Esophagus (tissue), 2 donors: ENCODE data around the gene METTL24. TPM values are rescaled to one million over a fixed set of nuclear protein-coding genes. Genes with fewer than 3 reads are reported as not detected.

Experiments used
- H3K27ac ChIP-seq, 2 donors: one replicate each; pipeline ENCODE4 v1.5.1; 2013; ENCODE audit warnings: low read depth in 2 of 2, mild to moderate bottlenecking in 2 of 2, inconsistent platforms in 1 of 2, low read length in 1 of 2, moderate library complexity in 1 of 2
- H3K27me3 ChIP-seq, 2 donors: one replicate each; pipeline ENCODE4 v1.6.1; 2013; ENCODE audit warnings: low read length in 2 of 2, control low read depth in 1 of 2, mild to moderate bottlenecking in 1 of 2; ENCODE audit not compliant: insufficient read depth in 2 of 2, control insufficient read depth in 1 of 2
- H3K36me3 ChIP-seq, 2 donors: one replicate each; pipeline ENCODE4 v1.6.1; 2013; ENCODE audit warnings: low read length in 1 of 2; ENCODE audit not compliant: control insufficient read depth in 2 of 2, insufficient read depth in 2 of 2
- H3K4me1 ChIP-seq, 2 donors: one replicate each; pipeline ENCODE4 v1.6.1; 2013; ENCODE audit warnings: low read length in 1 of 2; ENCODE audit not compliant: control insufficient read depth in 2 of 2, insufficient read depth in 2 of 2
- H3K4me3 ChIP-seq, 2 donors: one replicate each; pipeline ENCODE4 v1.5.1; 2013; ENCODE audit warnings: low read length in 2 of 2, mild to moderate bottlenecking in 2 of 2, low read depth in 1 of 2, moderate library complexity in 1 of 2
- H3K9me3 ChIP-seq, 2 donors: one replicate each; pipeline ENCODE4 v1.6.1; 2013; ENCODE audit warnings: mild to moderate bottlenecking in 2 of 2, low read depth in 1 of 2, low read length in 1 of 2, moderate library complexity in 1 of 2; ENCODE audit not compliant: control insufficient read depth in 2 of 2, insufficient read depth in 1 of 2
- WGBS, 2 donors: extraction: QIAGEN DNeasy Blood & Tissue Kit; methylation state at CpG; one replicate each; pipeline ENCODE4 v1.1.7; 2013; 5-methylcytosine and 5-hydroxymethylcytosine counted together
- polyA plus RNA-seq, 2 donors: library from polyadenylated mRNA; stranded (reverse); fragments of 200-250 nt; gene quantifications; one replicate each; pipeline ENCODE4 v1.2.3, GENCODE V29; 2013
- donor health status: healthy with polysubstance abuse.
- donor health status: Bipolar disorder and iron deficiency.

METTL24 gene
- polyA plus RNA-seq, 2 donors = 0.14 to 0.34 TPM

DNA sequence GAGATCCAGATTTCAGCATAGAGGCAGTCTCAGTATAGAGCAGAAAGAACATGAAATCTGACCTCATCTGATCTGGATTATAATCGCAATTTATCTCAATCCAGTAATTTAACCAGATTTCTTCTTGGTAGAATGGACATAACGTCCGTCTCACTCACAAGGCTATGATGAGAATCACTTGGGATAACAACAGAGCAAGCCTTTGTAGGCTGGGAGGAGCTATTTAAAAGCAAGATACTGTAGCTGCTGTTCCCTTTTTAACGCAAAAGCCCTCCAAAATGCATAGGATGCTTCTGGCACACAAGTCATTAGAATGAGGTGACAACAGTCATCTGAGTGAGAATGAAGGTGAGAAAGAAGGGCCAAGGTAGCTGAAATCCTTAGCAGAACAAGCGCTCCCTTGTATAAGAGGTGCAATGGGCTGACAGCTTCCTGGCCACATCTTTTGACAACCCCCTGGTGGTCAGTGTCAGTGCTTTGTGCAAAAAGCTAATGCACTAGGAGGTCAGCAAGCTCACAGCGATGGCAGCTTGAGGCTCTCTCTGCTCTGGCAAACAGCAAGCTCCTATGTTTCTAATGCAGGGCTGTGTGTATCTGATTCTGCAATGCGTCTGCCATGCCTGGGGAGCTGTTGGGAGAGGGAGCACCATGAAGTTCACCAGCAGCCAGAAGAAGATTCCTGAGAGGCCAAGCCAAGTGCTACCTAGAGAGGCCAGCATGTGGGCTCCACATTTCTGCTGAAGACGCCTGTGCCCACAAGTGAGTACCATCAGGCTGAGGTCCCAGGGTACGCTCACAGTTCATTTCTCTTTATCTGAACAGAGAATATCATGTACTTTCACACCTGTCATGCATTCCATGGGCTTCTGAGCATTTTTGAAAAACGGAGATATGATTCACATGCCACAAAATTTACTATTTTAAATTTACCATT is 16.2 kb downstream of the METTL24 start:
- H3K36me3 ChIP-seq = no peaks in the 10 kb centered on the region
- peaks cover 0 to 2% of the 10 kb centered on the region in 2 donors for H3K4me1 ChIP-seq
- H3K4me3 ChIP-seq = no peak overlapping the region
- H3K9me3 ChIP-seq = no peaks in the 10 kb centered on the region
- H3K27me3 ChIP-seq = no peaks in the 10 kb centered on the region
- no peak overlapping the region for H3K27ac ChIP-seq
- 84 to 88% methylated on average over 10 of the region's 10 CpGs for WGBS, 2 donors

DNA sequence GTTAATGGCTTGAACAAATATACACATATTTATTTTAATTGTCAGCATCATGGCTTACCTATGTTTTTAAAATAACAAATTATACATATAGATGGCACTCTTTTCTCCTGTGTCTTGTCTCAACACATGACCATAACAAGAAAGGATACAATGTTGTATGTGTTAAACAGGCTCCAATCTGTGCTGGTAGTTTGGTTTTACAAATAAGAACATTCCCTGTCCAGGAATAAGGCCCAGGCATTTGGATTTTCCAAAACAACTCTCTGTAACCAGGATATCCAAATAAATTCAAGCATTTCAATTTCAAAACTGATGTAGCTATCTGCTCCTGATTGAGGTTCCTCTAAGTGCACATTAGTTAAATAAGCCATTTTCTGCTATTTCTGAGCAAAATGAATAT is 17.1 kb downstream of the METTL24 start:
- Histone ChIP-seq H3K36me3 (no peaks in the 10 kb centered on the region), H3K4me1 (peaks cover 0 to 2% of the 10 kb centered on the region in 2 donors), H3K9me3 (no peaks in the 10 kb centered on the region), H3K27ac (no peak overlapping the region), H3K4me3 (no peak overlapping the region), H3K27me3 (no peaks in the 10 kb centered on the region)

DNA sequence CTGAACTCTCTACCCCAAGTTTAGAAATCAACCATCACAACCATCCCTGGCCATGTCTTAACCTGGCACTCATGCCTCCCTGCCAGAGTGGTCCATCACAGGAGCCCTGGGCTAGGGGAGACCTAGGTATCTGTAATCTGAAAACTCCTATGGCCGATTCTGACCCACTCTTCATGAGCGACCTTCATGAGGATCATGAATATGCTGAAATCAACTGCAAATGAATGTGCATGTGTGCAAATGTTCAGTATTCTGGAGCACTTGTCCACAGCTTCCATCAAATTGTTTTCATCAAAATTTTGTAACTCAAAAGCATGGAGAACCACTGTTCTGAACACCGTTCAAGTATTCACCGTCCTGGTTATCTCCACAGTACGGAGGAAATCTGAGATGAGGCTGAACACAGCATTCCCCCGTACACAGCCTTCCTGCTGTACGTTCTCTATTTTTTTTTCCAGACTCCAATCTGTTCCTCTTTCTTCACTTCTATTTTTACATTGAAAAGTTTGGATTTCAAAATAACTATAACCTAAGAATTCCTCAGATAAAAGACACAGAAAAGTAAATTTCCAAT is 17.7 kb downstream of the METTL24 start:
- peaks cover 0 to 2% of the 10 kb centered on the region in 2 donors for H3K4me1 ChIP-seq
- 83 to 87% methylated on average over 7 of the region's 7 CpGs for WGBS, 2 donors
- H3K9me3 ChIP-seq = no peaks in the 10 kb centered on the region
- no peak overlapping the region for H3K4me3 ChIP-seq
- H3K27me3 ChIP-seq = no peaks in the 10 kb centered on the region
- H3K36me3 ChIP-seq = no peaks in the 10 kb centered on the region
- H3K27ac ChIP-seq = peak overlapping the region in 1 of 2 donors; percentile 16

DNA sequence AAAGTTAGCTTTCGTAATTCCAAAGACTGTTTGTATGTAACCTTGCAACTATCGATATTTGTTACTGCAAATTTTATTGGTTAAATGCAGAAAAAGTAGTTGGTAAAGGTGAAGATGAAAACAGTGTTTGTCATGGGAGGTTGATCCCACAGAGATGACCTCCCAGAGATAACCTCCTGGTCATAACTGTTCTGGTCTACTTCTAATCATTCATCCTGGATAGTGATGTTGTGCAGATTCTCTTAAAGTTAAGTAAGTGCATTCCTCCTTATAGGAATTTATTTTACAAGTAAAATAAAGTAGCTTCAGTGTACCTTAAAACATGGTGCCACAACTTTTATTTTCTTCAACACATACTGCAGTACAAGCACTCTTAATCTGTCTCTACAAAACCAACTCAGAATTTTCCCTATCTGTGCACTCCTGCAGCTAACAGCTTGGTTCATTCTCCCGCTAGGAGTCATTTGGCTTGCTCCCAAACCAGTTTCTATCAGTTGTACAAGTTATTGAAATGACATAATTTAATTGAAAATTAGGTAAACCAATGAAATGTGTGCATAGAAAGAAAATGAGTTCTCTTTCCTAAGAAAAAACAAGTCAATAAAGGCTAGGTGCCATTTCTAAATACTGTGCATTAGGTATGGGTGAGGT is 19.2 kb downstream of the METTL24 start:
- Histone ChIP-seq H3K27ac (no peak overlapping the region), H3K27me3 (no peaks in the 10 kb centered on the region), H3K36me3 (no peaks in the 10 kb centered on the region), H3K4me3 (no peak overlapping the region), H3K9me3 (no peaks in the 10 kb centered on the region), H3K4me1 (peaks cover 0 to 2% of the 10 kb centered on the region in 2 donors)
- 81 to 83% methylated on average over 3 of the region's 3 CpGs for WGBS, 2 donors

DNA sequence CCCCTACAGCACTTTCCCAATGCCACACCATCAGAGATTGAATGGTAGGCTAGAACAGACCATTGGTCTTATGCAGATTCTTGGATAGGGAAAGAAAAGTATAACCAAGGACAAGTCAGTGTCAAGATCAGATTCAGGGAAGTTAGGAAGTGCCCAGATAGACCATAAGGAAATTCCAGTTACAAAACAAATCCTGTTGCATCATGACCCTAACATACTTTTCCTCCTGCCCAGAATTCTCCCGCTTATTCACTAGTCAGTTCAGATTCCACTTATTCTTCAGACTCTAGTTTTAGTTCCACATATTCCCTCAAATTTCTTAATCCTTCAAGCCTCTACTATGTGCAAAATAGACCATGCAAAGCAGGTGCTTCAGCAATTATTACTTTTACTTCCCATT is 20.7 kb downstream of the METTL24 start:
- no peak overlapping the region for H3K27ac ChIP-seq
- H3K4me3 ChIP-seq = no peak overlapping the region
- H3K36me3 ChIP-seq = no peaks in the 10 kb centered on the region
- whole genome bisulfite sequencing, 2 donors = 87 to 88% methylated on average over 1 of the region's 1 CpG
- H3K27me3 ChIP-seq = no peaks in the 10 kb centered on the region
- no peaks in the 10 kb centered on the region for H3K9me3 ChIP-seq
- H3K4me1 ChIP-seq = no peaks in the 10 kb centered on the region

DNA sequence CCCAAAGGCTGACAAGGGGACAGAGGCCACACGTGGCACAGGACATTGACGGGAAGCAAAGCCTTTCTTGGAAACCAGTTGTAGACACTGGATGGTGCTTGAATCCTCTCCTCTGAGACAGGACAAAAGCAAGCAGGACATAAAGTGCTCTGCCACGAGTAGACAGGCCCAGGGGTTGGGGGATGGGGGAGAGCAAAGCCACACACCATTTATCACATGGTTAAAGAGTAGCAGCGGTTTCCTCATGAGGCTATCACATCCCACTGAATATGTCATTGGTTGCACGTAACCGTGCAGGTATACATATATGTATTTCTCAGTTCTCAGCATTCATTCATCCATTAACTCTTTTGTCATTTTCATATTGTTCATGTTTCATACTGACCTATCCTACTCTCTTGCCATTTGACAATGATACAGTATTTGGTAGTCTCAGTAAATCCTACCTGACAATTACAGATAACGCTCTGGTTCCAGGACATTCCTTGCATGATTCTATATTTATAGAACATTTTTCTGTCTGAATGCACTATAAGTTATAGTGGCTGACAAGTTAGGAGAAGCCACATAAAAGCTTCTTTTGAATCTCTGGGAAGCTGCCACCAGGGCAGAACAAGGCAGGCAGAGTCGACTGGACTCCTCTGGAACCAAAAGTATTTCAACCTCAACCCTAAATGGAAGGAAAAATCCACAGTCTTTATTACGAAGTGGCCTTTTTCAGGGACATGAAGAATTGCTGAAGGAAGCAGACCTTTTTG is 23.5 kb downstream of the METTL24 start:
- no peak overlapping the region for H3K27ac ChIP-seq
- no peaks in the 10 kb centered on the region for H3K9me3 ChIP-seq
- H3K36me3 ChIP-seq = no peaks in the 10 kb centered on the region
- no peaks in the 10 kb centered on the region for H3K27me3 ChIP-seq
- H3K4me3 ChIP-seq = no peak overlapping the region
- H3K4me1 ChIP-seq = peaks cover 0 to 2% of the 10 kb centered on the region in 2 donors
- WGBS, 2 donors = 51% methylated on average over 9 of the region's 9 CpGs

DNA sequence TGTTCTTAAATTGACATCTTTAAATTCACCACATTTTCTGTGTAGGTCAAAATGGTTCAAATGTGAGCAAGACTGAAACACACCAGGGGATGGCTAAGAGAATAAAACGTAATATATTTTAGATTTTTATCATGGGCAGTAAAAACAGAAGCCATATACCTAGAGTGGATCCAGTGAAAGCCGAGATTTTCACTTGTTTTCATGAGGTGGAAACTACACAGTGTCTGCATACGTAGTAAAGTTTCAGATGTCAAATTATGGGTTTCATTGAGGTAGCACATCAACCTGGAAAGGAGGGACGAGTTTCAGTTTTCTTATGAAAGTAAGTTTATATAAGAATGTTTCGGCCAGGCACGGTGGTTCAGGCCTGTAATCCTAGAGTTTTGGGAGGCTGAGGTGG is 25.9 kb downstream of the METTL24 start:
- H3K36me3 ChIP-seq = no peaks in the 10 kb centered on the region
- no peak overlapping the region for H3K4me3 ChIP-seq
- no peak overlapping the region for H3K27ac ChIP-seq
- H3K4me1 ChIP-seq = peaks cover 0 to 4% of the 10 kb centered on the region in 2 donors
- WGBS, 2 donors = 82 to 83% methylated on average over 6 of the region's 6 CpGs
- H3K27me3 ChIP-seq = no peaks in the 10 kb centered on the region
- H3K9me3 ChIP-seq = no peaks in the 10 kb centered on the region

DNA sequence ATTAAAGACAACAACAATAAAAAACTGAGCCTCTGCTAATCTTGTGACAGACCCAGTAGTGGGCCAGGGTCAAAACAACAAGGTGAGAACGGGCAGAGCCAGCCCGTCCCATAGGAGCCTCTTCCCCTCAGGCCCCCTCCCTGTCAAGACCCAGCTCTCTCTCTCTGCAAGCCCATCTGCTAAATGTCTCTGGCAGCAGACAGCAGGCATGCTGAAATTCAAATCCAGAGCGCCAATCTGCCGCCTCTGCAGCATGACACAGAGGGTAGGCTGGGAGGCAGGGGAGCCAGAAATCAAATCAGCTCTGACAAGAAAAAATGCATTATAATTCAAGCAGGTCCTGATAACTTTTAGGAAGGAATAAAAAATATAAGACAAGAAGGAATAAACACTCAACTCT is 26.3 kb downstream of the METTL24 start:
- H3K4me3 ChIP-seq = no peak overlapping the region
- H3K36me3 ChIP-seq = no peaks in the 10 kb centered on the region
- H3K4me1 ChIP-seq = peaks cover 0 to 4% of the 10 kb centered on the region in 2 donors
- H3K27ac ChIP-seq = peak overlapping the region in 1 of 2 donors; percentile 19
- no peaks in the 10 kb centered on the region for H3K9me3 ChIP-seq
- H3K27me3 ChIP-seq = no peaks in the 10 kb centered on the region
- 62 to 73% methylated on average over 4 of the region's 4 CpGs for WGBS, 2 donors

DNA sequence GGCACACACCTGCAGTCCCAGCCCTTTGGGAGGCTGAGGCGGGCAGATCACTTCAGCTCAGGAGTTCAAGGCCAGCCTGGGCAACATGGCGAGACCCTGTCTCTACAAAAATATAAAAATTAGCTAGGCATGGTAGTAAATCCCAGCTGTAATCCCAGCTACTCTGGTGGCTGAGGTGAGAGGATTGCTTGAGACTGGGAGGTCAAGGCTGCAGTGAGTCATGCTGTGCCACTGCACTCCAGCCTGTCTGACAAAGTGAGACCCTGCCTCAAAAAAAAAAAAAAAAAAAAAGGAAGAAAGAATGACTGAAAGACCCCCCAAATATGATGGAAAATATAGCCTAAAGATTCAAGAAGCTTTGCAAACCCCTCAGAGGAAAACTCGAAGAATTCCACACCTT is 26.8 kb downstream of the METTL24 start:
- H3K4me3 ChIP-seq = no peak overlapping the region
- H3K9me3 ChIP-seq = no peaks in the 10 kb centered on the region
- H3K27ac ChIP-seq = no peak overlapping the region
- 86 to 88% methylated on average over 3 of the region's 3 CpGs for WGBS, 2 donors
- H3K27me3 ChIP-seq = no peaks in the 10 kb centered on the region
- H3K4me1 ChIP-seq = peaks cover 0 to 7% of the 10 kb centered on the region in 2 donors
- no peaks in the 10 kb centered on the region for H3K36me3 ChIP-seq
